WI38 (cell line): ENCODE data around the gene BACE2.

Experiments
- H3K4me3 ChIP-seq: 2 replicates; pipeline ENCODE4 v1.5.1; 2011; ENCODE audit warnings: low read depth, mild to moderate bottlenecking, control low read depth, low read length
- TF ChIP-seq, protein P1 (sequence below): IDR thresholded peaks from 2 replicates; pipeline ENCODE4 v1.5.1; 2012; ENCODE audit warnings: low read depth, mild to moderate bottlenecking, control low read depth, low read length

Gene BACE2

DNA sequence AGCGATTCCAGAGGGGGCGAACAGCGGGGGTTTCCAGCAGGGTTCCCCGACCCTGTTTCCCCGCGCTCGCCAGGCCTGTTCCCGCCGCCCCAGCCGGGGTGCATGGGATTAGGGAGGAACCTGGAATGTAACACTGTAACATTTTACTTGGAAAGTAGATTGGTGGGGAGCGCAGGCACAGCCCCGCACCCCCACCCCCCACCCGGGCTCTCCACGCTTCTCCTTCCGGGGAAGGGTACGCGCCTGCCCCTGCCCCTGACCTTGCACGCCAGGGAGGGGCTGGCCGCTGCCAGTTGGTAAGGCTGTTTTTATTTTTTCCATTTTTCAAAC, 149.1 kb downstream of the BACE2 start:
- H3K4me3 ChIP-seq, result no peak overlapping the region
- TF ChIP-seq, protein P1, sequence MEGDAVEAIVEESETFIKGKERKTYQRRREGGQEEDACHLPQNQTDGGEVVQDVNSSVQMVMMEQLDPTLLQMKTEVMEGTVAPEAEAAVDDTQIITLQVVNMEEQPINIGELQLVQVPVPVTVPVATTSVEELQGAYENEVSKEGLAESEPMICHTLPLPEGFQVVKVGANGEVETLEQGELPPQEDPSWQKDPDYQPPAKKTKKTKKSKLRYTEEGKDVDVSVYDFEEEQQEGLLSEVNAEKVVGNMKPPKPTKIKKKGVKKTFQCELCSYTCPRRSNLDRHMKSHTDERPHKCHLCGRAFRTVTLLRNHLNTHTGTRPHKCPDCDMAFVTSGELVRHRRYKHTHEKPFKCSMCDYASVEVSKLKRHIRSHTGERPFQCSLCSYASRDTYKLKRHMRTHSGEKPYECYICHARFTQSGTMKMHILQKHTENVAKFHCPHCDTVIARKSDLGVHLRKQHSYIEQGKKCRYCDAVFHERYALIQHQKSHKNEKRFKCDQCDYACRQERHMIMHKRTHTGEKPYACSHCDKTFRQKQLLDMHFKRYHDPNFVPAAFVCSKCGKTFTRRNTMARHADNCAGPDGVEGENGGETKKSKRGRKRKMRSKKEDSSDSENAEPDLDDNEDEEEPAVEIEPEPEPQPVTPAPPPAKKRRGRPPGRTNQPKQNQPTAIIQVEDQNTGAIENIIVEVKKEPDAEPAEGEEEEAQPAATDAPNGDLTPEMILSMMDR, result no peak

DNA sequence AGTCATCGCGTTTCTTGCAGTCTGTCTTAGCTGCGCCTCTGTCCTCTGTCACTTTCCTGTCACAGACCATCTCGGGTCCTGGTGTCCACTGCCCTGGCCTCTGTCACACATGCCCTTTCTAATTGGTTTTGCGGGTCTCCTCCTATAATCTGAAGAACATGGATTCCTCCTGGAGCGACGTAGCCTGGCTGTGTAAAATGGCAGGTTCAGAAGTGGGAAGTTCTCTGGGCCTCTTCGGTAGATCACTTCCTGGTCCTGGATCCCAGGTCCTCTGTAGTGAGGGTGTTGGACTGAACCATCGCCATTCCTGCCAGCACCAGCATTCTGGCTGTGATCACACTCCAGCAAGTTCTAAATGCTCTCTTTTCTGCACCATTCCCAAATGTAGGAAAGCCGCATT, 149.5 kb downstream of the BACE2 start:
- TF ChIP-seq, protein P1, result no peak
- H3K4me3 ChIP-seq, result no peak overlapping the region

DNA sequence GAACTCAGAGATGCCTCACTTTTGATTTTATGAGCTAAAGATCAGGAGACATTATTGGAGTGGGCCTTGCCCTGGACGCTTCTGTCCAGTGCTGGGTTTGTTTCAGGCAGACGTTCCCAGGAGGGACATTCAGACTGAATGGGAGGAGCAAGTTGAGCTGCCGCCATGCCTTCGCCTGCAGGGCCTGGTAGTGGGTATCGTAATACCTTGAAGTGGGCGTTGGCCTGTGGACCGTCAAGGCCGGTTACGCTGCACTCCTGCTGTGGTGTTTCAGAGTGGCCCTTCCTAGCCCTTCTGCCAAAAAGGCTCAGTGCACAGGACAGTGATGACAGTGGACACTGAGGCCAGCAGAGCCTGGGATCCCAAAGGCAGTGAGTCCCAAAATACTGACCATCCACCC, 150.3 kb downstream of the BACE2 start:
- no peak overlapping the region for H3K4me3 ChIP-seq
- TF ChIP-seq, protein P1, result no peak

DNA sequence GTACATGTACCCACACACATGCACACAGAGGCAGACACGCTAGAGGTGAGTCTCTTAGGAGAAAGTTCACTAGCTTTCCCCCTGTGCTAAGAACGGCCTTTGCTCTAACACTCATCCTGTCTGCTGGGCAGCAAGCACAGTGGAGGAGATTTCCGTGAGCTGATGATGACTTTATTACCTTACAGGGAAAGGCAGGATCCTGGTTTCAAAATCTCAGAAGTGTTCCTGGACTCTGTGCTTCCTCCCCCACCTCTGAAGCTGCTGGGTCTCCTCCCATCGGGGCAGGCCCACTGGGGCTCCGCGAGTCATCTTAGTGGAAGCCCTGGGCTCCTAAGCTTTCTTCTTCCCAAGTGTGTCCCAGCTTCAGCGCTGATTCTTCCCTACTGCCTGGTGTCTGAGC, 151.3 kb downstream of the BACE2 start:
- no peak overlapping the region for H3K4me3 ChIP-seq
- TF ChIP-seq, protein P1, result no peak

DNA sequence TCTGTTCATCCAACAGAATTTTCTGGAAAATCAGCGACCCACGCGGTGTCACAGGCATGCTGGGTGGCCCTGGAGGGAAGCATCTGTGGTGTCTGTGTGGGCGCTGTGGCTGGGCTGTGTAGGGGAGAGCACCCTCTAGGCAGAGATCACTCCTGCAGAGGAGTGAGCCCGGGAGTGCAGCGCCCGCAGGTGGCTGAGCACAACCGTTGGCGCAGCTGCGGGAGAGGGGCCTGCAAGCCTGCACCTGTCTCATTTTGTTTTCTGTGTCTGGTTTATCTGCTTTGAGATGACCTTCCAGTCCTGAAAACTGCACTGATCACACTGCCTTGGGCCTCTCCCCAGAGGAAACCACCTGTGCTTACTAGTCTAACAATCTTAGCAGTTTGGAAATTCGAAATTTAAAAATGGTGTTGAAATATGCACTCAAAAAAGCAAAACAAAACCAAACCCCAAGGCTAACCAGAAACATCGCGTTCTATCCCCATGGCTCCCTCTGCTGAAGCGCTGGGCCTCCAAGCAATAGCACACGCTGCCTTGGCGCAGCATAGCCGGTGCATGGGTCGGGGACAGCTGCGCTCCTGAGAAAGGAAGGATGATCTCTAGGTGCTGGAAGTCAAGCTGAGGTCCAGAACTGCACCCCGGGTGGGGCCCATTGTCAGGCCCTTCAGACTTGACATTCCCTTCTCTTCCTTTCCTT, 153.4 kb downstream of the BACE2 start:
- TF ChIP-seq, protein P1, result no peak
- no peak overlapping the region for H3K4me3 ChIP-seq

DNA sequence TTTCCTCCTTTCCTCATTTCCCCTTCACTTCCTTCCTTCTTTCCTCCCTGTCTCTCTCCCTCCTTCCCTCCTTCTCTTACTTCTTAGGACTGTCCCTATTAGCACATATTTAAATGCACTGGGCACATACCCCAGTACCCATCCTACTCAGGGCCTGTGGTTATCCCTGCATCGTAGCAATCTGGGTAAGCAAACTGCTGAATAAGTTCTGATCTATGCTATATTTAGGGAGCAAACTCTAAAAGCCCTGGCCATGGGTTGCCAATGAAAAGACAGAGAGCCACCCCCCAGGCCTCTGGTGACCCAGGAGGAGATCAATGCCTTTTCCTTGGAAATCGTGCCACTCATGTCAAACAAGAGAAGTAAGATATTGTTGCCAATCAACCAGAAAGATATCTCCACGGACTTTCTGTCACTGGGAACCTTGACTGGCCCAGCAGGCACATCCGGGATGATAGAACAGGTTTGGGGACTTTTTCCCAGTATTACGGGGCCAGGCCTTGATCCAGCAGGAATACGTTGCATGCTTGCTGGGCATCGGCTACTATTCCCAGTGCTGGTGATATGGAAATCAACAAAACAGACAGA, 154.0 kb downstream of the BACE2 start:
- TF ChIP-seq, protein P1, result no peak

DNA sequence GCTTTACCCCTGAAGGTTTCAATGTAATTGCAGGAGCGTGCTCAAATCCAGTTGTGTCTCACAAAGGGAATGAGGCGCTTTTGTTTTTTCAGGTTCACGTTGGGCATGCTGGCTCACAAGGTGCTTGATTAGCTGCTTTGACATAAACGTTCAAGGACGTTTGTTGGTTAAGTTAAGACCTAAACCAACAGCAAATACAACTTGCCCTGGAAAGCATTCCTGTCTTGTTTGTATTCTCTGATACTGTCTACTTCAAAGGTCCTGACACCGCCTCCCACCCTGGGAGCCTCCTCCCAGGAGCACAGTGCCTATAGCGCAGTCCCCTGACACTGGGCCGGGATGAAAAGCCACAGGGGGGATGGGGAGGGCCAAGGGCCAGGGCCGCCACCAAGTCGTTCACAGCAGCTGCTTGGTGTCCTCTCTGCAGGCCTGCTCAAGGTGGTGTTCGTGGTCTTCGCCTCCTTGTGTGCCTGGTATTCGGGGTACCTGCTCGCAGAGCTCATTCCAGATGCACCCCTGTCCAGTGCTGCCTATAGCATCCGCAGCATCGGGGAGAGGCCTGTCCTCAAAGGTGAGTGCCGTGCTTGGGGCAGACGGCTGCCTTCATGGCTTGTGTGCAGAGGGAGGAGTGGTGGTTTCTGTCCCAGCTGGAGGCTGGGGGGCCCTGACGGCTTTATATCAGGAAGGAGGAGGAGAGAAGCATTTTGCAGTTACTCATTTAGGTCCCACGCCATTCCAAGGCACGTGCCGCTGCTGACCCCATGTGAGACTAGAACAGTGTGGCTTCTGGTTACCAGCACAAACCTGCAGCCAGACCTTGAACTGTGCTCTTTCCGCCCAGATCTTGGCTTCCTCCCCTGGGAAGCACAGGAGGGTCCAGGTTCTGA, 154.8 kb downstream of the BACE2 start:
- TF ChIP-seq, protein P1, result no peak
- no peak overlapping the region for H3K4me3 ChIP-seq

More for the DNA sequence above, 154.0 kb downstream of the BACE2 start:
- H3K4me3 ChIP-seq, result no peak overlapping the region
